GM12878 (cell line): ENCODE results near the gene HBD. TPM values are rescaled to one million over a fixed set of nuclear protein-coding genes. Genes with fewer than 3 reads are reported as not detected.
A peak's percentile ranks its signal among the peaks of the same experiment; 100 is the strongest.

Experiments
- ATAC-seq: fragments of 200-7000 bp; cut with Tn5 transposase; 3 replicates; pipeline ENCODE4 v1.9.1; 2020; ENCODE audit warnings: mild to moderate bottlenecking, moderate library complexity
- BruUV-seq: library from RNA; stranded (reverse); fragments of 400-500 nt; replicated peaks from 2 replicates; lab custom pipeline; 2021; lab: Mats Ljungman, UMichigan
- CTCF ChIA-PET: fragments of 300-600 bp; sonication (Branson Sonifier 250); formaldehyde crosslinking; extraction: SDS; loops from one replicate; lab custom pipeline; 2021; ENCODE audit warnings: inconsistent platforms; lab: Yijun Ruan, JAX
- POLR2A ChIA-PET: fragments of 350-600 bp; formaldehyde crosslinking; extraction: SDS; loops from one replicate; lab custom pipeline; 2021; ENCODE audit warnings: inconsistent platforms; lab: Charles Lee
- RAD21 ChIA-PET: fragments of 300-600 bp; sonication (Branson Sonifier 250); formaldehyde crosslinking; loops from one replicate; lab custom pipeline; 2023; ENCODE audit warnings: antibody characterized with exemption; ENCODE audit not compliant: unreplicated experiment; lab: Charles Lee
- SMC1A ChIA-PET: fragments of 300-600 bp; sonication (Branson Sonifier 250); formaldehyde crosslinking; loops from one replicate; lab custom pipeline; 2023; ENCODE audit not compliant: unreplicated experiment, uncharacterized antibody; lab: Charles Lee
- DNase-seq: peaks from one replicate; pipeline ENCODE4 v3.0.0-alpha.2; 2011; ENCODE audit warnings: low read depth, low spot score
- FAIRE-seq: peaks from 3 replicates; lab custom pipeline; 2011; peaks lifted over from hg19 to GRCh38; lab: Jason Lieb, UNC
- H2AFZ ChIP-seq: 2 replicates; pipeline ENCODE4 v1.6.0; 2011; ENCODE audit warnings: low read depth, low read length, control low read depth; ENCODE audit not compliant: control insufficient read depth
- H3K27ac ChIP-seq: 2 replicates; pipeline ENCODE4 v1.5.1; 2011; ENCODE audit warnings: control low read depth; ENCODE audit not compliant: control insufficient read depth, insufficient read depth
- H3K27me3 ChIP-seq, 2 experiments: replicated peaks in 1 of 2; 2 replicates each; pipeline versions ENCODE4 v1.6.0 to v1.6.1; 2011; ENCODE audit warnings: low read length in 1 of 2; ENCODE audit not compliant: control insufficient read depth in 2 of 2, insufficient read depth in 2 of 2
- H3K36me3 ChIP-seq, 2 experiments: 2 replicates each; pipeline ENCODE4 v1.5.1; 2011; ENCODE audit warnings: low read length in 1 of 2; ENCODE audit not compliant: control insufficient read depth in 2 of 2, insufficient read depth in 2 of 2
- H3K4me1 ChIP-seq: 2 replicates; pipeline ENCODE4 v1.6.1; 2011; ENCODE audit warnings: mild to moderate bottlenecking, low read length, moderate library complexity, mixed read lengths; ENCODE audit not compliant: control insufficient read depth, insufficient read depth
- H3K4me2 ChIP-seq: 2 replicates; pipeline ENCODE4 v1.6.0; 2011; ENCODE audit warnings: control low read depth; ENCODE audit not compliant: control insufficient read depth, insufficient read depth
- H3K4me3 ChIP-seq: fragments of 200-600 bp; sonication (generic); 2 replicates; pipeline ENCODE4 v1.5.1; 2016
- H3K79me2 ChIP-seq: 2 replicates; pipeline ENCODE4 v1.6.0; 2011; ENCODE audit warnings: low read length; ENCODE audit not compliant: control insufficient read depth, insufficient read depth
- H3K9ac ChIP-seq: 2 replicates; pipeline ENCODE4 v1.8.0; 2011; ENCODE audit warnings: low read length, control low read depth, mixed read lengths; ENCODE audit not compliant: control insufficient read depth, insufficient read depth
- H3K9me3 ChIP-seq: replicated peaks from 3 replicates; pipeline ENCODE4 v1.5.1; 2011; ENCODE audit warnings: mild to moderate bottlenecking, low read length; ENCODE audit not compliant: control insufficient read depth, insufficient read depth
- H4K20me1 ChIP-seq: 2 replicates; pipeline ENCODE4 v1.6.0; 2011; ENCODE audit not compliant: control insufficient read depth, insufficient read depth
- BCL11A ChIP-seq: IDR thresholded peaks from 2 replicates; pipeline ENCODE4 v1.6.1; 2011; ENCODE audit warnings: low read depth, low read length
- CBFB ChIP-seq: IDR thresholded peaks from 2 replicates; pipeline ENCODE4 v1.6.1; 2016; ENCODE audit warnings: antibody characterized with exemption, low read depth
- CTCF ChIP-seq, 3 experiments: IDR thresholded peaks in 2 of 3; conservative IDR thresholded peaks in 1 of 3; 2 replicates each; pipeline ENCODE4 v1.5.1; 2011; ENCODE audit warnings: low read depth in 3 of 3, low read length in 3 of 3, mild to moderate bottlenecking in 3 of 3, control low read depth in 2 of 3, moderate library complexity in 2 of 3, inconsistent platforms in 1 of 3, mixed read lengths in 1 of 3; ENCODE audit not compliant: control insufficient read depth in 2 of 3, insufficient read depth in 1 of 3; ENCODE audit errors: extremely low read depth in 1 of 3
- FOXM1 ChIP-seq: IDR thresholded peaks from 2 replicates; pipeline ENCODE4 v1.6.1; 2012; ENCODE audit warnings: low read depth, mild to moderate bottlenecking, inconsistent platforms, low read length, moderate library complexity
- NR2F1 ChIP-seq: fragments of 450-650 bp; conservative IDR thresholded peaks from 2 replicates; pipeline ENCODE4 v1.6.1; 2017; ENCODE audit warnings: mild to moderate bottlenecking
- PRDM15 ChIP-seq: fragments of 450-650 bp; formaldehyde crosslinking; IDR thresholded peaks from 2 replicates; pipeline ENCODE4 v1.4.0; 2020; ENCODE audit warnings: mild to moderate bottlenecking, moderate library complexity
- RAD21 ChIP-seq: IDR thresholded peaks from 2 replicates; pipeline ENCODE4 v1.6.1; 2011; ENCODE audit warnings: mild to moderate bottlenecking, low read depth, low read length, moderate library complexity; ENCODE audit not compliant: insufficient read depth
- SIN3A ChIP-seq: IDR thresholded peaks from 2 replicates; pipeline ENCODE4 v1.6.1; 2012; ENCODE audit warnings: low read depth, low read length, improper control_type of control experiment
- SMC3 ChIP-seq: IDR thresholded peaks from 2 replicates; pipeline ENCODE4 v1.6.1; 2011; ENCODE audit warnings: low read length, improper control_type of control experiment, borderline replicate concordance
- ZNF622 ChIP-seq: fragments of 450-650 bp; IDR thresholded peaks from 2 replicates; pipeline ENCODE4 v1.6.1; 2017; ENCODE audit warnings: mild to moderate bottlenecking, inconsistent platforms
- WGBS: methylation state at CpG from one replicate; pipeline ENCODE4 v1.1.6; 2016; ENCODE audit warnings: low lambda C conversion rate; ENCODE audit not compliant: insufficient replicate concordance, insufficient coverage; ENCODE audit errors: missing lambda C conversion rate; 5-methylcytosine and 5-hydroxymethylcytosine counted together
- in situ Hi-C: fragments of 300-500 bp; cut with MboI; formaldehyde crosslinking; loops from 9 replicates; pipeline ENCODE4 v1.14.3; 2018; ENCODE audit warnings: mixed read lengths
- intact Hi-C: fragments of 100-400 bp; cut with micrococcal nuclease; formaldehyde crosslinking; loops from one replicate; pipeline ENCODE4 v1.14.2; 2022; ENCODE audit not compliant: unreplicated experiment
- polyA plus RNA-seq, 11 experiments: library from polyadenylated mRNA; depleted of rRNA in 4 of 11; unstranded in 6 of 11; stranded (reverse) in 5 of 11; fragments of >200 nt; fragmentation: Nextera tagmentation in 4 of 11; fragmentation: Illumina TruSeq in 1 of 11; extraction: Ambion mirVana in 4 of 11; extraction: Trizol in 1 of 11; gene quantifications; 1 replicate in 1 of 11; 2 replicates in 10 of 11; pipeline versions ENCODE4 v1.2.1 to v1.2.3, GENCODE V29; 2011 to 2016; ENCODE audit warnings: inconsistent platforms in 2 of 11, missing spikeins in 2 of 11, low read depth in 1 of 11
- total RNA-seq, 4 experiments: library from RNA; depleted of rRNA in 3 of 4; stranded (reverse); fragments of >200 nt in 3 of 4; fragmentation: Illumina TruSeq in 1 of 4; extraction: Trizol in 1 of 4; gene quantifications; 2 replicates each; pipeline versions ENCODE4 v1.2.1 to v1.2.3, GENCODE V29; 2013 to 2021

Gene HBD
- total and polyA plus RNA-seq, 10 of the 15 experiments (the other 5 are each of a cell fraction or from before 2014, with no cell fraction given) = 0.11 to 0.32 TPM; not detected in 8

GRCh38 chr11:5204787-5205186, 29.5 kb downstream of the HBD start:
- ATAC-seq = peak; percentile 87
- SMC1A ChIA-PET = no interaction called here

More at GRCh38 chr11:5204787-5205186, 29.5 kb downstream of the HBD start:
- intact Hi-C loops = loop anchor here (1.0 to 5.0 kb wide), 3 partner anchors 82 to 176 kb away; no protein-coding TSS in a partner anchor
- ChIA-PET POLR2A (no interaction called here), CTCF (interaction anchor here (0.7 kb wide), 1 partner anchor 392 kb away, joined by 3 read pairs; no protein-coding TSS in a partner anchor)
- Histone ChIP-seq H3K79me2 (no peaks in the 10 kb centered on the region), H3K4me1 (no peaks in the 10 kb centered on the region), H3K4me3 (no peak overlapping the region), H3K4me2 (no peak overlapping the region), H3K36me3 (no peaks in the 10 kb centered on the region), H3K9ac (no peak overlapping the region), H4K20me1 (no peaks in the 10 kb centered on the region), H3K9me3 (no peaks in the 10 kb centered on the region), H3K27me3 (no peaks in the 10 kb centered on the region), H2AFZ (no peak overlapping the region), H3K27ac (no peak overlapping the region)
- no TSS peak for BruUV-seq
- FAIRE-seq (peak; percentile 7), DNase-seq (no peak)
- in situ Hi-C loops = loop anchor here (5.0 kb wide), 1 partner anchor 168 kb away; no protein-coding TSS in a partner anchor
- 0% methylated on average over 1 of the region's 1 CpG for WGBS
- TF ChIP-seq RAD21 (peak; percentile 63), CTCF (IDR thresholded peaks at IDR 0.05 in 2 of 3, conservative IDR thresholded peaks at IDR 0.05 in 1 of 3; ENCODE audit: control insufficient read depth in 2 of 3, extremely low read depth in 1 of 3, insufficient read depth in 1 of 3, low read depth in 3 of 3, low read length in 3 of 3) (peak; percentile 34 to 60 (median 40); a peak in 4 of 6 replicates), SMC3 (peak; percentile 83; the same call in 1 of the 2 replicates), PRDM15 (no peak), FOXM1 (no peak), SIN3A (no peak), NR2F1 (no peak), CBFB (no peak), ZNF622 (no peak), BCL11A (no peak)
- TF ChIP-seq, all 136 proteins: peak for 3
- RAD21 ChIA-PET = no interaction called here
